CD4-positive, alpha-beta T cell treated with Interleukin-10 for 1 hour (primary cell): ENCODE measurements around the gene POU6F2.
"Not testable (repeated sequence)": the region's sequence is repeated elsewhere in the genome, so short reads cannot be mapped to it uniquely, and the experiment has no call there.

Experiments
- DNase-seq: peaks from one replicate; pipeline ENCODE4 v3.0.0-alpha.2; 2020

The POU6F2 gene

DNA sequence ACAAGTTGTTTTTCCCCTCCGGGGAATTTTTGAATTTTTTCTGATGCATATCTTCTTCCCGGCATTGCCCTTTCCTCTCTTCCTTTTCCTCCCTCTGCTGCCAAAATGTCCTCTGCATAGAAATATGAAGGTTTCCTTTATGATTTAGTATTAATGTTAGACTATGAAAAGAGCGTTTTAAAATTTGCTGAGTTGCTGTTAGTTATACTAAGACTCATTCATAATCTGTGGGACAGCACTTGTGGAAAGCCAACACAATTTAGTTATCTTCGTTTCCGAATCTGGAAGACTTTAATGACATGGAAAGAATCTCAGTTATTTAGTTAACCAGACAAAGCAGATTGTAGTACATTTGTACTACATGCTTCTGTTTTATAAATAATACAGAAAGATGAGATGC lies 25.0 kb downstream of the POU6F2 start:
- no peak for DNase-seq

DNA sequence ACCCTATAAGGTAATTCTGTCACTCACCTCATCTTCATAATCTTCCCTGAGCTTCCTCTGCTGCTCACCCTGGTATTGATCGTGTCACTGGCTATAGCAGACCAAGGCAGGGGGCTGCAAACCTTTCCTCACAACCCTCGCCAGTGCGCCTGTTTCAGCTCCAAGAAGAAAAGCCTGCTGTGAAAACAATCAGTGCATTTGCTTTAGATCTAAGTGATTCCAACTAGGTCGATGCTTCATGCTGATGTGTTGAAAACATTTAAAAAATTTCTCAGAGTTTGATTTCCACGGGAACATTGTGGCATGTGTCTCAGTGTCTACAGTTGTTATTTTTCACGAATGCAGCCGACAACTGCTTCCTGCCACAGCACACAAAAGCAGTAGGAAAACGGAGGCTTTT lies 27.3 kb downstream of the POU6F2 start:
- DNase-seq = no peak

GRCh38 chr7:39005461-39005860 lies 27.8 kb downstream of the POU6F2 start:
- DNase-seq = no peak

DNA sequence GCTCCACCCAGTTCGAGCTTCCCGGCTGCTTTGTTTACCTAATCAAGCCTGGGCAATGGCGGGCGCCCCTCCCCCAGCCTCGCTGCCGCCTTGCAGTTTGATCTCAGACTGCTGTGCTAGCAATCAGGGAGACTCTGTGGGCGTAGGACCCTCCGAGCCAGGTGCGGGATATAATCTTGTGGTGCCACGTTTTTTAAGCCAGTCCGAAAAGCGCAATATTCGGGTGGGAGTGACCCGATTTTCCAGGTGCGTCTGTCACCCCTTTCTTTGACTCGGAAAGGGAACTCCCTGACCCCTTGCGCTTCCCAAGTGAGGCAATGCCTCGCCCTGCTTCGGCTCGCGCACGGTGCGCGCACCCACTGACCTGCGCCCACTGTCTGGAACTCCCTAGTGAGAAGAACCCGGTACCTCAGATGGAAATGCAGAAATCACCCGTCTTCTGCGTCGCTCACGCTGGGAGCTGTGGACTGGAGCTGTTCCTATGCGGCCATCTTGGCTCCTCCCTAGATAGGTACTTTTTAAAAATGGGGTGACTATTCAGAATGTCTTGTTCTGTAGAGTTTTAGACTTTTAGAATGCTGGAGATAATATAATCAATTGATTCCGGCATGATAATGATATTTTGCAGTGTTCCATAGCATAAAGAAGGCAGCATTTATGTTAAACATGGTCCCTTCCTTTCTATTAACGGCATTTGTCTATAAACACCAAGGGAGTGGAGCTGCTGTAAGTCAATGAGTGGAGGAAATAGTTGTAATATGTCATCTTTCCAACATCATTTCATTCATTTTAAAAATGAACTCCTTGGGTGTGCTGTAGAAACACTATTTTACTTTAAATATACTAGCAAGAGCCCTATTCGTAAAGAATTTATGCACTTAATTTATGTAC lies 35.6 kb downstream of the POU6F2 start:
- not testable (repeated sequence) for DNase-seq

DNA sequence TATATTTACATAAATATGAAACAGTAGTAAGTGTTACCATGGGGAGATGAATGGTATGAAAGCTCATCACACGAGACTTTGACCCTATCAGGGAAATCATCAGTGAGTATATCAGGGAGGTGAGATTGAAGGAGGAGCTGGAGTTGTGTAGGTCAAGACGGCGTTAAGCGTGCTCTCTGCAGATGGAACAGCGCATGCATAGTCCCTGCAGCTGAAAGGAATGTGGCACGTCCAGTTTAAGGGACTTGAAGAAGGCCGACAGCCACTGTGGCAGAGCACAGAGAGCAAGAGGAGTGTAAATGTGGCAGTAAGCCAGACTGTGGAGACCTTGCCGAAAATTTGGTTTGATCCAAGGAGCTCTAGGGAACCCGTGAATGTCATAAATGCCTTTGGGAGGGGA lies 38.9 kb downstream of the POU6F2 start:
- DNase-seq = no peak

DNA sequence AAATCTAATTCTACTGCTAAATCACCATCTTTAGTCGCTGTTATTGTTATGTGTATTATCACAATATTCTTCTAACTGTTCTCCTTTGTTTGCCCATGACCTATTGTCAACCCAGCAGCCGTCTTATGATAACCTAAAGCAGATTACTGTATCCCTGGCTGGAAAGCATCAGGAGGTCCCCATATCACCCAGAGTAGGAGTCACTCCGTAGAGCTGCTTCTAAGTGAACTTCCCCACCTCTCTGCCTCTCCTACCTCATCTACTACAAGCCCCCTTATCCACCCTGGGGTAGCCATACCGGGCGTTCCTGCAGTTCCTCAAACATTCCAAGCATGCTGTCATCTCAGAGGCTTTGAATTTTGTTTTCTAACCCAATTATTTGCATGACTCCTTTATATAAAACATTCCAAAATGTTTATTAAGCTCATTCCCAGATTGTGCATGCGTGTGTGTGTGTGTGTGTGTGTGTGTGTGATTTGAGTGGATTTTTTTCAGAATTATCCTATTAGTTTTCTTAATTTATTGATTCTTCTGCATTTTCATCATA lies 39.7 kb downstream of the POU6F2 start:
- DNase-seq = no peak

- no peak for DNase-seq
Measured at GRCh38 chr7:39022796-39023195, 45.1 kb downstream of the POU6F2 start.

DNA sequence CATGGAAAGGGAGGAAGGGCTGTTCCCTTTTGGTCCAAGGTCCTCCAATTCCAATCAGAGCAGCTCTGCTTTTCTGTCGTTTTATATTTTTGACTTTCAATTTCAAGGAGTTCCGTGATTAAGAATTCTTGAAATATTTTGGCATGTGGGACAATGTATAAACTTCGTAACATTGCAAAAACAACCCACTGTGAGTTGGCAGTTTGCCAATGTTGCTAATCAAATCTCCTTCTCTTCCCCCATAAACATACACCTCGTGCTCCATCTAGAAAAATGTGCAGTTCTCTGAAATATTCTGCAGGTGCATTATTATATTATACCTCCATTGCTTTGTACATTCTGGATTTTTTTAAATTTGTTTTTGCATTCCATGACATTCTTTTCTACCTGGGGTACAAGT lies 49.8 kb downstream of the POU6F2 start:
- DNase-seq = no peak

- DNase-seq = no peak
Measured at GRCh38 chr7:39033885-39034624, 56.3 kb downstream of the POU6F2 start.

DNA sequence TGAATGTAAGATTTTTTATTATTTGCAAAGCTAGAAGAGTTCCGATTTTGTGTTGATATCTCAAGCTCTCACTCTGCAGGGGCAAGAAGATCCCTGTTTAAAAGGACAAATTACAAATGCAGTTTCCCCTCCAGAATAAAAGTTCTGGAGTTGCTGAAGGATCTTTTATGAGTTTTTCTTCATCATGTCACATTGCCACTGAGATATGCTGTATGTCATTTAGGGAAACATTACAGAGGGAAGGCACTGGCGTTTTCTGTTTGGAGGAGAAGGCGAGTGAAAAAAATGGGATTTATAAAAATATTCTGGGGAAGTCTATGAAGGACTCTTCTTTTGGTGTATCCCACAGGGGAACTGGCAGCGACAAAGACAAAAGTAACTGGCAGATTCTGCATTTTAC lies 57.4 kb downstream of the POU6F2 start:
- no peak for DNase-seq

- DNase-seq = no peak
Measured at GRCh38 chr7:39035903-39036302, 58.2 kb downstream of the POU6F2 start.

DNA sequence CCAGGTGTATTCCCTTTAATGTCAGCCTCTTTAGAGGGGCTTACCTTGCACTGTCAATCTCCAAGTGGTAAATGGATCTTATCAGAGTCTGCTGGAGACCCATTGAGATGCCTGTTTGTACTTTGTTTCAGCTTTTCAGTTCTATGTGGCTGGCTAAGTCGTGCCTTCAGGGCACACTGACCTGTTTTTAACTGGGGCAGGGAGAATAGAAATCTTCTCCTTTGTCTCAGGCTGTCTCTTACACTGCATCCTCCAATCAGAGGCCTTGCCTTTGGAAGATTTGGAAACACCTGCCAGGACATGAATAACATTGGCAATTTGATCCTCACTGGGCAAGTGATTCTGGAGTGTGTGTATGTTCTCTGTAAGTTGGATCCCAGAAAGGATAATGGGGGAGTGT lies 65.0 kb downstream of the POU6F2 start:
- DNase-seq = no peak

DNA sequence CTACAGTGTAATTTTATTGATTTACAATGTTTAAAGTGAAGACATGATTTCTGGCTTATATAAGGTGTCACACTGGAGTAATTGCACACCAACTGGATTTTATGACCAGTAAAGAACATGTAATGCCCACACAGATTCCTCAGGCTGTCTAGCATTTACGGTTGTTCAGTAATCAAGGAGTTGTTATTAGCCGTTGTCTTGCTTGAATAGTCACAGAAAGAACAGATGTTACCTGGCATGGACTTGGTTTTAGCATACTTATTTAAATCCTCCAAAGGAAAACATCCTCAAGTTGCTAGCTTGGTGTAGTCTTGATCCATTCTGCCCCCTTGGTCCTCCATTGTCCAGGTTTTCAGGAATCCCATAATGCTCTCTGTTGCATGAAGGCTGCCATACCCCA lies 65.8 kb downstream of the POU6F2 start:
- no peak for DNase-seq

- DNase-seq = no peak
Measured at GRCh38 chr7:39044489-39044888, 66.8 kb downstream of the POU6F2 start.

GRCh38 chr7:39045231-39045630 lies 67.5 kb downstream of the POU6F2 start:
- DNase-seq = no peak

- DNase-seq = no peak
Measured at GRCh38 chr7:39051279-39051678, 73.6 kb downstream of the POU6F2 start.

DNA sequence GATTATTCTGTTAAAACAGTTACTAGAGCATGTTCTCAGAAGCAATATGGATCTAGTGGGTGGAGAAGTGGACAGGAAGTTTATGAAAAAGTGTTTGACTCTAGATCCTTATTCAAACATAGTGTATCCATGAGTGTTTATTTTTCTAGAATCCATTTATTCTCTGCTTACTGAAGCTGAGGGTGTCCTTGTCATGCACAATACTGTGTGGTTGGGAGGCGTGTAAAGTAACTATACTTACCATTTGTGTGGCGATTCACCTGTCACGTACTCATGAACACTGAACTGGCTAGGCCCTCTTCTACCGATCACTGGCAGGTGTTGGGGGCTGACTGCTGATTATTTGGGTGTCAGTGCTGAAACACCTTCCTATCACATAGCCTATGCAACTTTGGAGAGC lies 74.0 kb downstream of the POU6F2 start:
- DNase-seq = no peak

GRCh38 chr7:39054731-39055130 lies 77.0 kb downstream of the POU6F2 start:
- DNase-seq = no peak

GRCh38 chr7:39056153-39056552 lies 78.4 kb downstream of the POU6F2 start:
- no peak for DNase-seq

DNA sequence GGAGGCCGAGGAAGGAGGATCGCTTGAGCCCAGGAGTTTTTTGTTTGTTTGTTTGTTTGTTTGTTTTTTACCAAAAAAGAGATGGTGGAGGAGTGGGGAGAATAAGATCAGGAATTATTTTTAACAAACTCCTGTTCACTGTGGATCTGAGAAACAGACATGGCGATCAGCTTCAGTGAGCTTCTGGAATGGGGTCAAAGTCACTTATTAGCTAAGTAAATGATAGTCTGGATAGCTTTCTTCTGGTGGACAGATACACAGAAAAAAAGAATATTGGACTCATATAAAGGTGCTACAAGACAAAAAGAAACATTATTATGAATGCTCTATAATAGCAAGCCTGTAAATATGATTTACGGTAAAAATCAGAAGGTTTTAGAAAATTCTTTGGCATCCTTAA lies 85.1 kb downstream of the POU6F2 start:
- DNase-seq = no peak

DNA sequence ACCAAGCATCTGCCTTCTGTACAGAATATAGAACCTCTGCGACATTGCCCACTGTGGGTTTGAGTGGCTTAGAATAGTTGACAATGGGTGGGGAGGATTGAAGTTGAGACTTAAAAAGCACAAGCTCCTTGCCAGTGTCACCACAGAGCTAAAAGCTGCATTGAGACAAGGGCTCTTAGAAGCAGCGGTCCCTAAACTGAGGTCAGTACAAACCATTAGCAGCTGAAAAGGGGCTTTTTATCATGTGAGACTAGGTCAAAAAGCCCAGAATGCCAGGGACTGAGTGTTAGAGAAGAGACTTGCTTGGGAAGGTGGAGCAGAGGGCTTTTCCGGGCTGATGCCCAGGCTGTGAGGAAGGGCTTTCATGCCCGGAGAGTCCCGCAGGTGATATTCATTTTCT lies 91.3 kb downstream of the POU6F2 start:
- no peak for DNase-seq

DNA sequence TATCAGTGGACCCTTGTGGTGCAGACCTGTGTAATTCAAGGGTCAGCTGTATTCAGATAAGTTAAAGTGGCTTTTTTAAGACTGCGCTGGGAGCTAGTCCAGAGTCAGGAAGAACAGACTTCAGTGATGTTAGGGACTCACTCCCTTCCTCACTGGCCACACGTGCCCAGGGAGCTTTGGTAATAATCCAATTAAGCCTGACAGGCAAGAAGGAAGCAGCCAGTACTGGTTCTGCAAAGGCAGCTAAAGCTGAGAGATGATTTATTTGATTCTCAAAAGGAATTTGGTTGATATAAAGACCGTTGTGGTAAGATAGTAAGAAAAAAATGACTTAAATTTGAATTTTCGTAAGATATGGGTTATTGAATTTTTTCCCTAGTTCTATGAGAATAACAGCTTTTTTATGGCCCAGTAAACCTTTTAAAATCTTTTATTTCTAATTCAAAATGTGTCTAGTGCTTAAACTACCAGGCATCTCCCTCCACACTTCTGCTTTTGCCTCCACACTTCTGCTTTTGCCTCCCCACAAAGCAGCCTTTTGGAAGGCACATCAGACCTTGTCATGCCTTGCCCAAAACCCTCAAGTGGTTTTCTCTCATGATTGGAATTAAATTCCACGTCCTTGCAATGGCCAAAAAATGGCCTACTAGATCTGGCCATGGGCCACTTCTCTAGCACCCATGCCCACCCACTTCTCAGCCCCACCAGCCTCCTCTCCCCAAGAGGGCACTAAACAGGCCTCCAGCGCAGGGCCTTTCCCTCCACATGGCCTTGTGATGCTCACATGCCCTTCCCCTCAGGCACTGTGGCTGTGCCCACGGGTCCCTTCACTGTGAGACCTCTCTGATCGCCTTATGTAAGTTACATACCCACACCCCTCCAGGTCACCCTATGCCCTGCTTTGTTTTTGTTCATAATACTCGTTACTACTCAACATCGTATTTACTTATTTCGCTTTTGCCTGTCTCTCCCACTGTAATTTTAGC lies 92.5 kb downstream of the POU6F2 start:
- DNase-seq = no peak

GRCh38 chr7:39071116-39071515 lies 93.4 kb downstream of the POU6F2 start:
- no peak for DNase-seq
